SH-SY5Y (cell line): ENCODE data around the gene STS.

Source experiments
- GATA2 ChIP-seq: IDR thresholded peaks from 2 replicates; pipeline ENCODE4 v1.6.1; 2011; ENCODE audit warnings: mild to moderate bottlenecking, low read depth, low read length
- GATA3 ChIP-seq: IDR thresholded peaks from 2 replicates; pipeline ENCODE4 v1.6.1; 2011; ENCODE audit warnings: low read depth, mild to moderate bottlenecking, low read length, moderate library complexity

GRCh38 chrX:7164174-7164573 lies 16.7 kb downstream of the STS start:
- TF ChIP-seq GATA2 (no peak), GATA3 (no peak)
